ENCODE measurements around the gene FBLIM1.
A peak's percentile ranks its signal among the peaks of the same experiment; 100 is the strongest.

The FBLIM1 gene, protein sequence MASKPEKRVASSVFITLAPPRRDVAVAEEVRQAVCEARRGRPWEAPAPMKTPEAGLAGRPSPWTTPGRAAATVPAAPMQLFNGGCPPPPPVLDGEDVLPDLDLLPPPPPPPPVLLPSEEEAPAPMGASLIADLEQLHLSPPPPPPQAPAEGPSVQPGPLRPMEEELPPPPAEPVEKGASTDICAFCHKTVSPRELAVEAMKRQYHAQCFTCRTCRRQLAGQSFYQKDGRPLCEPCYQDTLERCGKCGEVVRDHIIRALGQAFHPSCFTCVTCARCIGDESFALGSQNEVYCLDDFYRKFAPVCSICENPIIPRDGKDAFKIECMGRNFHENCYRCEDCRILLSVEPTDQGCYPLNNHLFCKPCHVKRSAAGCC

DNA sequence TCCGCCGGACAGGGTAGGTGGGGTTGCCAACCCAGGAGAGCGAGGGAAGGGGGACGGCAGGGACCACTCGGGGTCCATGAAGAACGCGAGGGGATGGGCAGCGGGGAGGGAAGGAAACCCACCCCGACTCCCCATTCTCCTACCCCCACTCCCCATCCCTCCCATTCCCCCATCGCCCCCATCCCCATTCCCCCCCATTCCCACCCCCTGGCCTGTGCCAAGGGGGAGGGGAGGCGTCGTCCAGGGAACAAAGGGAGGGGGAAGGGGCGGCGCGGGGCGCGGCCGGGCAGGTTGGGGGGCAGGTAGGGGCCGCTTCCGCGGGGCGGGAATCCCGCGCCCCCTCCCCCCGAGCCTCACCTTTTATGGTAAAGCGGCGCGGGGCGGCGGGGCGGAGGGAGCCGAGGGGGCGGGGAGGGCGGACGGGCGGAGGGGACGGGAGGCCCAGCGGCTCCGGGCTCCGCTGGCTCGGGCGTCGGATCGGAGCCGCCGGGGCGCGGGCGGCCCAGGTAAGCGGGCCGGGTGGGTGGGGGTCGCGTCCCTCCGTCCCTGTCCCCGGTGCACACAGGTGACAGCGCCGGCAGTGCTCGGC, at the start of gene FBLIM1:
Gene FBLIM1 (plus strand): TSS at position 453 of the 589 bp plus-strand sequence. CDS start 6,189 bp downstream, outside the sequence.
- DNase-seq (ENCODE audit: low spot score), result peak; percentile 60

DNA sequence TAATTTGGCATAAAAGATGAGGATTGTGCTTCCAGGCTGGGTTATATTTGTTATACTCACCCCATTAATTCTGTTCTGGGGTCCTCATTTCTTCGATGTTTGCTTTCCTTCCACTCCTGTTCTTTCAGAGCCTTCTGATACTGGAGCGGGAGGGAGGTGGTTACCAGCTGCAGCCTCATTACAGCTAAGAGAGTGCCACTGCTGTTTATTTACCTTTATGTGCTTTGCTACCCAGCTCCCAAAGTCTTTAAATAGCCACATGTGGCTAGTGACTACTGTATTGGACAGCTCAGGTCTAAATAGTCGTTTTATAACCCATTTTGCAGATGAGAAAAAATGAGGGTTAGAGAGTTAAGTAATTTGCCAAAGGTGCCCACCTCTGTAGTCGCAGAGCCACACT, 49.4 kb upstream of the FBLIM1 start:
- DNase-seq (ENCODE audit: low spot score), result no peak

DNA sequence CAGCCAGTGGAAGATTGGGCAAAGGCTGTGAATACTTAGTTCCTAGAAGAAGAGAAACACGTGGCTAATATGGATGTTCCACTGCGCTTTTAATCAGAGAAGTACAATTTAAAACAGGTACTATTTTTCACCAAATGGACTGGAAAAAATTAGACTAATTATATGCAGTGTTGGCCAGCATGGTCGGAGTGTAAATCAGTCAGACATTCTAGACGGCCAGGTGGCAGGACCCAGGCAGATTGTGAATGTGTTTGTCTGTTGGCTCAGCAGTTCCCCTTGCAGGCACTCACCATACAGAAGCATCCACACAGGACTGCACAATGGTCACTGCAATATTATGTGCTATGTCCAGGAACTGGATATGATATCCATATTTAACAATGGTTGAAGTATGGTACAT, 46.4 kb upstream of the FBLIM1 start:
- DNase-seq (ENCODE audit: low spot score), result no peak

- DNase-seq (ENCODE audit: low spot score), result no peak
Measured at GRCh38 chr1:15714406-15715136, 44.0 kb upstream of the FBLIM1 start.

- DNase-seq (ENCODE audit: low spot score), result no peak
Measured at GRCh38 chr1:15717418-15718125, 41.0 kb upstream of the FBLIM1 start.

- no peak for DNase-seq (ENCODE audit: low spot score)
Measured at GRCh38 chr1:15718199-15718601, 40.4 kb upstream of the FBLIM1 start.

- no peak for DNase-seq (ENCODE audit: low spot score)
Measured at GRCh38 chr1:15719381-15720120, 39.0 kb upstream of the FBLIM1 start.

GRCh38 chr1:15720861-15721260, 37.7 kb upstream of the FBLIM1 start:
- DNase-seq (ENCODE audit: low spot score), result no peak

DNA sequence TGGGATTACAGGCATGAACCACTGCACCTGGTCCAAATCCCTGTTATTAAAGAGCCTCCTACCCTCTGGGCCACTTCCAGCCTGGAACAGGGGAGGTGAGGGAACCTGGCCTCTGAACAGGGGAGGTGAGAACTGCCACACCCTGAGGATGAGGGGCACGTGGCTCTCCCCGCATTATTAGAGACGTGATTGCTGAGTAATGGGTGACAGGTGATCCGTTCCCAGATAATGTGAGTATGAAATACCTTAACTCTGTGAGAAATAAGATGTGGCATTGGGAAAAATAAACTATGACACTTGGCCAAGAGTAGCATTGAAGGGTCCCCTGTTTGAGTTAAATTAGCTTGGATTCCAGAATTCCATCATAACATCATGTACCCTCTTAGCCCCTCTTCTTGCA, 36.2 kb upstream of the FBLIM1 start:
- DNase-seq (ENCODE audit: low spot score), result no peak

GRCh38 chr1:15722836-15723532, 35.6 kb upstream of the FBLIM1 start:
- no peak for DNase-seq (ENCODE audit: low spot score)

GRCh38 chr1:15723631-15724246, 34.9 kb upstream of the FBLIM1 start:
- no peak for DNase-seq (ENCODE audit: low spot score)

DNA sequence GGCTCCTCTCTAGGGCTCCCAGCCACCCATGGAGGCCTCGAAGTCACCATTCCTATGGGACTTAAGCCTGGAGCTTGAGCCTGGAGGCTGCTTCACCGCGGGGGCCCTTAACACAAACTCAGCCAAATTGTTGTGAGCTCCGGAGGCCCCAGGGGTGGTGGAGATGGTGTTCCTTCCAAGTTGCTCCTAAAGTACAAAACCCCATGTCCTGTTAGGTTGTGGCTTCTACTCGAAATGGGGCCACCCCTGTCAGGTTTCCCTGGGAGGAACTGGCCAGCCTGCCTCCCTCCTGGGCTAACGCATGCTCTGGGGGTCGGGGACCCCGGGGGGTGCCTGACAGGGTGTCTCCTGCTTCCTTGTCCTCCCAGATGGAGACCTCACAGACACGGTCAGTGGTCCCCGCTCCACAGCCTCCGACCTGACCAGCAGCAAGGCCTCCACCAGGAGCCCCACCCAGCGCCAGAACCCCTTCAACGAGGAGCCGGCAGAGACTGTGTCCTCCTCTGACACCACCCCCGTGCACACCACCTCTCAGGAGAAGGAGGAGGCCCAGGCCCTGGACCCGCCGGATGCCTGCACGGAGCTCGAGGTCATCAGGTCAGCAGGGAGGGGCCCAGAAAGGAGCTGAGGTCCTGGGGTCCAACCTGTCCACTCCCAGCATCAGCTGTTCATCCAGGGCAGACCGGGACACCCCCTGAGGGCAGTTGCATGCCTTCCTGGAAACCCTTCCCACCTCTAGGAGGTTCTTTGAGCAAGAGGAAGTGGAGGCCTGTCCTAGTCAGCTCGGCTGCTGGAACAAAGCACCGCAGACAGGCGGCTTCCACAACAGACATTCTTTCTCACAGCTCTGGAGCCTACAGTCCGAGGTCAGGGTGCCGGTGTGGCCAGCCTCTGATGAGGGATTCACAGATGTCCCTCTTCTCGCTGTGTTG, 33.4 kb upstream of the FBLIM1 start:
- no peak for DNase-seq (ENCODE audit: low spot score)

DNA sequence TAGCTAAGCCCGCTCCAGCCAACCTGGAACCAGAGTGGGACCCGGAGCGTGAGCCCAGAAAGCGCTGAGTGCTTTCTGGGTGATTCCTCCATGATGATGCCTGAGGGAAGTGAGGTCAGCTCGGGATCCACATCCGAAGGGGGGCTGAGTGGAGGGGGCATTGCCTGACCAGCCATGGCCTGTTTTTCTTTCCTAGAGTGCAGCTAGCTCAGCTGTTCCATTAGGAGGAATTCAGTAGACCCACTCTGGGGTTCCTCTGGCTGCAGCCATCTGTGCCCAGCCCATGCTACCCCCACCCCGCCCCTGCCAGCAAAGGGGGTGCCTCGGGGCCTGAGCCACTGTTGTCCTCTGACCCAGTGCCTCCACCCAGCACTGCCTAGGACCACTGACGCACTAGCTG, 32.1 kb upstream of the FBLIM1 start:
- no peak for DNase-seq (ENCODE audit: low spot score)

- no peak for DNase-seq (ENCODE audit: low spot score)
Measured at GRCh38 chr1:15727021-15727420, 31.6 kb upstream of the FBLIM1 start.

- DNase-seq (ENCODE audit: low spot score), result no peak
Measured at GRCh38 chr1:15727424-15727823, 31.2 kb upstream of the FBLIM1 start.

DNA sequence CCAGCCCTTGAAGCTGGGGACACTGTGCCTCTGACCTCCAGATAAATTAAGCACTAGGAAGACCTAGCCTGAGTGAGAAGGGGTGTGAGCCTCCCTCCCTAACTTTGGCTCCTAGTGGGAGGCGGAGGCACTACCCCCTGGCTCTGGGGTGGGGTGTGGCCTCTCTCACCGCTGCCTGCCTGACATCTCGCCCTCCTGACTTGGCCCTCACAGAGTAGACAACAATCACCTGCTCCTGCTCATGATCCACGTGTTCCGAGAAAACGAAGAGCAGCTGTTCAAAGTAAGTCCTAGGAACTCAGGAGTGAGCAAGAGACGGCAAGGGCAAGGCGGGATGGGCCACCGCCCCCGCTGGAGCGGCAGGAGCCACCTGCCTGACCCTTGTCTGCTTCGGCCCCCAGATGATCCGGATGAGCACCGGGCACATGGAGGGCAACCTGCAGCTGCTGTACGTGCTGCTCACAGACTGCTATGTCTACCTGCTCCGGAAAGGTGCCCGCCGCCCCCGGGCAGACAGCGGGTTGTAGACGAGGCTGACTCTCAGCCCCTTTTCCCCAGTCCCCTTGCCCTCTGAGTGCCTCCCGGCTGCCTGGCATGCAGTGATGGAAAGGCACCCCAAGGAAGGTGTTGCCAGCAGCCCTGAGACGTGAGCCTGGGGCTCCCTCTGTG, 30.6 kb upstream of the FBLIM1 start:
- no peak for DNase-seq (ENCODE audit: low spot score)

DNA sequence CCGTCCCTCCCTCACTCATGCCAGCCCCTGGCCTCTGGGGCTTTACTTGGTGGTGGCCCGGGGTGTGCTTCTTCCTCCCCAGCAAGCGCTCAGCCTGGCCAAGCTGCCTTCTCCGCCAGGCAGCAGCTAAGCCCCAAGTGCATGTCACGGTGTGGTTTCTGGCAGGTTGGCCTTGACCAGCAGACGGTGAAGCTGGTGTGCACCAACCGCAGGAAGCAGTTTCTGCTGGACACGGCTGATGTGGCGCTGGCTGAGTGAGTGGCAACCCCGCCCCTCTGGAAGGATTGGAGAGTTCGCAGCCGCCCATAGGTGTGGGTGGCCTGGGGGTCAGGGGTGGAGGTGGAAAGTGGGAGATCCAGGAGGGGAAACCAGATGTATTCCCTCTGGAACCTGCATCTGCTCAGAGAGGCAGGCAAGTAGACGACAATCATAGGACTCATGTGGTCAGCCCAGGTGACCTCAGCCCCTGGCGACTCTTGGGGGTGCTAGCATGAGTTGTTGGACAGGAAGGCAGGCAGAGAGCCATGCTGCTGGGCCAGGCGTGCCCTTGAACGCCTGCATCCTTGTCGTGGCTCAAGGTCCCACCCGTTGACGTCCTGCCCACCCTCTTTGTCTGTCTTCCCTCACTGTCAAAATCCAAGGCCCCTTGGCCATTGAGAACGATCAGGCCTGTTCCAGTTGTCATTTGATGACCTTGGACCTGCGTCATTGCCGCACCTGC, 29.5 kb upstream of the FBLIM1 start:
- DNase-seq (ENCODE audit: low spot score), result peak; percentile 29

DNA sequence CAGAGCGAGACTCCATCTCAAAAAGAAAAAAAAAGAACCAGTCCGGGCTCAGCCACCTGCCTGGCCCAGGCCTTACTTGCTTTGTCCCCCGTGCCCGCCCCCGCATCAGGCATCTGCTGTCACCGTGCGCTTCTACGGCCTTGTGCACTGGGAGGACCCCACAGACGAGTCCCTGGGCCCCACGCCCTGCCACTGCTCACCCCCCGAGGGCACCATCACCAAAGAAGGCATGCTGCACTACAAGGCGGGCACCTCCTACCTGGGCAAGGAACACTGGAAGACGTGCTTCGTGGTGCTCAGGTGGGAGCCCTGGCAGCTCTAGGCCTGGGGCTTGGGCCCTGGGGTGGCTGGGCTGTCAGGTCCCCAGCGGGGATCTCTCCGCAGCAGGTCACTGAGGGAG, 28.2 kb upstream of the FBLIM1 start:
- DNase-seq (ENCODE audit: low spot score), result no peak
